Activated CD4-positive, alpha-beta memory T cell treated with anti-CD3 and anti-CD28 coated beads for 36 hours (primary cell): ENCODE measurements around the gene FAM107A. TPM values are rescaled to one million over a fixed set of nuclear protein-coding genes. Genes with fewer than 3 reads are reported as not detected.

Experiments used
- CTCF ChIA-PET: fragments of 350-600 bp; sonication (Branson Sonifier 250); formaldehyde crosslinking; loops from one replicate; lab custom pipeline; 2021; ENCODE audit warnings: antibody characterized with exemption, inconsistent platforms; lab: Charles Lee
- POLR2A ChIA-PET: fragments of 350-600 bp; sonication (Branson Sonifier 250); formaldehyde crosslinking; loops from one replicate; lab custom pipeline; 2021; ENCODE audit warnings: antibody characterized with exemption; lab: Charles Lee
- DNase-seq: peaks from one replicate; pipeline ENCODE4 v3.0.0-alpha.2; 2020
- H3K27ac Mint-ChIP-seq: one replicate; pipeline ENCODE4 v1.8.0; 2021; ENCODE audit warnings: mixed read lengths
- H3K27me3 Mint-ChIP-seq: one replicate; pipeline ENCODE4 v1.8.0; 2021; ENCODE audit warnings: mixed read lengths
- H3K36me3 Mint-ChIP-seq: one replicate; pipeline ENCODE4 v1.8.0; 2021; ENCODE audit warnings: mixed read lengths
- H3K4me1 Mint-ChIP-seq: one replicate; pipeline ENCODE4 v1.8.0; 2021; ENCODE audit warnings: low read depth, mixed read lengths
- H3K4me3 Mint-ChIP-seq: one replicate; pipeline ENCODE4 v1.8.0; 2021; ENCODE audit warnings: mild to moderate bottlenecking, mixed read lengths
- H3K9me3 Mint-ChIP-seq: one replicate; pipeline ENCODE4 v1.8.0; 2021; ENCODE audit warnings: mixed read lengths
- intact Hi-C: fragments of 100-400 bp; cut with micrococcal nuclease; formaldehyde crosslinking; loops from one replicate; pipeline ENCODE4 v1.15.1; 2023
- total RNA-seq, 2 experiments: library from RNA; stranded (reverse); gene quantifications; one replicate each; pipeline ENCODE4 v1.2.3, GENCODE V29; 2021

Gene FAM107A
- total RNA-seq, 2 experiments from 2014 or later = not detected

GRCh38 chr3:58564456-58565160 is 12.6 kb downstream of the FAM107A start:
- DNase-seq = no peak
- CTCF ChIA-PET = interaction anchor here (10.9 kb wide), 1 partner anchor 66 kb away, joined by 223 read pairs; no protein-coding TSS in a partner anchor
- Mint-ChIP-seq H3K4me3 (no peak overlapping the region), H3K9me3 (no peaks in the 10 kb centered on the region), H3K27ac (no peak overlapping the region), H3K27me3 (no peaks in the 10 kb centered on the region), H3K4me1 (peaks cover 4% of the 10 kb centered on the region), H3K36me3 (no peaks in the 10 kb centered on the region)
- intact Hi-C loops = no loop called here
- POLR2A ChIA-PET = no interaction called here

- ChIA-PET POLR2A (no interaction called here), CTCF (no interaction called here)
- no peak overlapping the region for H3K27ac Mint-ChIP-seq
- intact Hi-C loops = no loop called here
- no peaks in the 10 kb centered on the region for H3K9me3 Mint-ChIP-seq
- H3K4me1 Mint-ChIP-seq = peaks cover 4% of the 10 kb centered on the region
- no peaks in the 10 kb centered on the region for H3K27me3 Mint-ChIP-seq
- no peak for DNase-seq
- no peaks in the 10 kb centered on the region for H3K36me3 Mint-ChIP-seq
- no peak overlapping the region for H3K4me3 Mint-ChIP-seq
These were observed 13.1 kb downstream of the FAM107A start for GRCh38 chr3:58564054-58564453.

- no peaks in the 10 kb centered on the region for H3K27me3 Mint-ChIP-seq
- ChIA-PET CTCF (no interaction called here), POLR2A (interaction anchor here (0.7 kb wide), 1 partner anchor 53 kb away, joined by 4 read pairs; no protein-coding TSS in a partner anchor)
- H3K4me3 Mint-ChIP-seq = no peak overlapping the region
- no peaks in the 10 kb centered on the region for H3K9me3 Mint-ChIP-seq
- no peaks in the 10 kb centered on the region for H3K36me3 Mint-ChIP-seq
- intact Hi-C loops = no loop called here
- H3K27ac Mint-ChIP-seq = no peak overlapping the region
- no peaks in the 10 kb centered on the region for H3K4me1 Mint-ChIP-seq
- DNase-seq = no peak
These were observed 13.7 kb downstream of the FAM107A start for GRCh38 chr3:58563386-58564035.

- ChIA-PET CTCF (interaction anchor here (5.1 kb wide), 1 partner anchor 68 kb away, joined by 18 read pairs; no protein-coding TSS in a partner anchor), POLR2A (no interaction called here)
- intact Hi-C loops = no loop called here
- Mint-ChIP-seq H3K36me3 (no peaks in the 10 kb centered on the region), H3K27me3 (no peaks in the 10 kb centered on the region), H3K9me3 (no peaks in the 10 kb centered on the region), H3K27ac (no peak overlapping the region), H3K4me3 (no peak overlapping the region), H3K4me1 (no peaks in the 10 kb centered on the region)
- DNase-seq = no peak
These were observed 14.7 kb downstream of the FAM107A start for GRCh38 chr3:58562498-58562897.

- H3K36me3 Mint-ChIP-seq = no peaks in the 10 kb centered on the region
- H3K27me3 Mint-ChIP-seq = no peaks in the 10 kb centered on the region
- POLR2A ChIA-PET = no interaction called here
- no peak overlapping the region for H3K27ac Mint-ChIP-seq
- intact Hi-C loops = no loop called here
- CTCF ChIA-PET = interaction anchor here (2.7 to 5.1 kb wide), 2 partner anchors 8 to 69 kb away, joined by 13 to 18 read pairs; no protein-coding TSS in a partner anchor
- H3K4me1 Mint-ChIP-seq = no peaks in the 10 kb centered on the region
- no peak overlapping the region for H3K4me3 Mint-ChIP-seq
- H3K9me3 Mint-ChIP-seq = no peaks in the 10 kb centered on the region
- DNase-seq = no peak
These were observed 16.4 kb downstream of the FAM107A start for GRCh38 chr3:58560771-58561311.

GRCh38 chr3:58559586-58559985 is 17.6 kb downstream of the FAM107A start:
- Mint-ChIP-seq H3K4me1 (no peaks in the 10 kb centered on the region), H3K4me3 (no peak overlapping the region), H3K9me3 (no peaks in the 10 kb centered on the region), H3K27me3 (no peaks in the 10 kb centered on the region), H3K27ac (no peak overlapping the region), H3K36me3 (no peaks in the 10 kb centered on the region)
- no peak for DNase-seq
- CTCF ChIA-PET = interaction anchor here (2.7 to 5.1 kb wide), 2 partner anchors 9 to 70 kb away, joined by 13 to 18 read pairs; no protein-coding TSS in a partner anchor
- intact Hi-C loops = no loop called here
- POLR2A ChIA-PET = no interaction called here

- no peak overlapping the region for H3K27ac Mint-ChIP-seq
- no peaks in the 10 kb centered on the region for H3K27me3 Mint-ChIP-seq
- CTCF ChIA-PET = interaction anchor here (2.5 to 5.1 kb wide), 2 partner anchors 11 to 73 kb away, joined by 15 to 18 read pairs; no protein-coding TSS in a partner anchor
- no peak overlapping the region for H3K4me3 Mint-ChIP-seq
- DNase-seq = no peak
- no peaks in the 10 kb centered on the region for H3K4me1 Mint-ChIP-seq
- H3K9me3 Mint-ChIP-seq = no peaks in the 10 kb centered on the region
- intact Hi-C loops = no loop called here
- H3K36me3 Mint-ChIP-seq = no peaks in the 10 kb centered on the region
- POLR2A ChIA-PET = no interaction called here
These were observed 19.7 kb downstream of the FAM107A start for GRCh38 chr3:58557491-58557890.

- Mint-ChIP-seq H3K36me3 (no peaks in the 10 kb centered on the region), H3K4me3 (no peak overlapping the region), H3K27me3 (no peaks in the 10 kb centered on the region), H3K9me3 (peaks cover 5% of the 10 kb centered on the region), H3K27ac (no peak overlapping the region), H3K4me1 (no peaks in the 10 kb centered on the region)
- no peak for DNase-seq
- intact Hi-C loops = no loop called here
- ChIA-PET POLR2A (no interaction called here), CTCF (interaction anchor here (2.5 kb wide), 1 partner anchor 12 kb away, joined by 15 read pairs; no protein-coding TSS in a partner anchor)
These were observed 20.4 kb downstream of the FAM107A start for GRCh38 chr3:58556761-58557221.

GRCh38 chr3:58556001-58556400 is 21.2 kb downstream of the FAM107A start:
- Mint-ChIP-seq H3K27me3 (no peaks in the 10 kb centered on the region), H3K4me1 (no peaks in the 10 kb centered on the region), H3K27ac (no peak overlapping the region), H3K9me3 (peaks cover 8% of the 10 kb centered on the region), H3K4me3 (no peak overlapping the region), H3K36me3 (no peaks in the 10 kb centered on the region)
- ChIA-PET POLR2A (no interaction called here), CTCF (interaction anchor here (2.5 kb wide), 1 partner anchor 13 kb away, joined by 15 read pairs; no protein-coding TSS in a partner anchor)
- intact Hi-C loops = no loop called here
- no peak for DNase-seq

- H3K27ac Mint-ChIP-seq = no peak overlapping the region
- H3K27me3 Mint-ChIP-seq = no peaks in the 10 kb centered on the region
- no peak for DNase-seq
- ChIA-PET CTCF (interaction anchor here (0.6 kb wide), 1 partner anchor 558 kb away, joined by 3 read pairs; no protein-coding TSS in a partner anchor), POLR2A (interaction anchor here (0.5 kb wide), 1 partner anchor 487 kb away, joined by 3 read pairs; no protein-coding TSS in a partner anchor)
- peaks cover 8% of the 10 kb centered on the region for H3K9me3 Mint-ChIP-seq
- no peaks in the 10 kb centered on the region for H3K4me1 Mint-ChIP-seq
- intact Hi-C loops = no loop called here
- H3K4me3 Mint-ChIP-seq = no peak overlapping the region
- H3K36me3 Mint-ChIP-seq = no peaks in the 10 kb centered on the region
These were observed 22.0 kb downstream of the FAM107A start for GRCh38 chr3:58555203-58555602.

GRCh38 chr3:58553003-58553402 is 24.2 kb downstream of the FAM107A start:
- H3K4me3 Mint-ChIP-seq = no peak overlapping the region
- H3K4me1 Mint-ChIP-seq = no peaks in the 10 kb centered on the region
- intact Hi-C loops = no loop called here
- no peaks in the 10 kb centered on the region for H3K36me3 Mint-ChIP-seq
- peaks cover 8% of the 10 kb centered on the region for H3K9me3 Mint-ChIP-seq
- ChIA-PET CTCF (no interaction called here), POLR2A (no interaction called here)
- DNase-seq = no peak
- no peaks in the 10 kb centered on the region for H3K27me3 Mint-ChIP-seq
- no peak overlapping the region for H3K27ac Mint-ChIP-seq

GRCh38 chr3:58551636-58552180 is 25.5 kb downstream of the FAM107A start:
- H3K27ac Mint-ChIP-seq = no peak overlapping the region
- H3K4me1 Mint-ChIP-seq = no peaks in the 10 kb centered on the region
- no peak overlapping the region for H3K4me3 Mint-ChIP-seq
- ChIA-PET CTCF (no interaction called here), POLR2A (no interaction called here)
- DNase-seq = no peak
- H3K9me3 Mint-ChIP-seq = peaks cover 8% of the 10 kb centered on the region
- H3K36me3 Mint-ChIP-seq = no peaks in the 10 kb centered on the region
- H3K27me3 Mint-ChIP-seq = no peaks in the 10 kb centered on the region
- intact Hi-C loops = no loop called here
